Panc1 (cell line): ENCODE results near the gene CCDC73. TPM values are rescaled to one million over a fixed set of nuclear protein-coding genes. Genes with fewer than 3 reads are reported as not detected.

Source experiments
- ATAC-seq: fragments of 200-7000 bp; cut with Tn5 transposase; 2 replicates; pipeline ENCODE4 v1.9.1; 2020; ENCODE audit warnings: mild to moderate bottlenecking, moderate library complexity
- BruUV-seq: library from RNA; stranded (reverse); fragments of 400-500 nt; replicated peaks from 2 replicates; lab custom pipeline; 2021; lab: Mats Ljungman, UMichigan
- CTCF ChIA-PET: fragments of 300-600 bp; sonication (Branson Sonifier 250); formaldehyde crosslinking; loops from one replicate; lab custom pipeline; 2022; ENCODE audit warnings: antibody characterized with exemption; lab: Charles Lee
- POLR2A ChIA-PET: fragments of 300-600 bp; sonication (Branson Sonifier 250); formaldehyde crosslinking; loops from one replicate; lab custom pipeline; 2022; ENCODE audit warnings: antibody characterized with exemption; lab: Charles Lee
- DNase-seq: peaks from one replicate; pipeline ENCODE4 v3.0.0-alpha.2; 2010; ENCODE audit warnings: low read depth, low spot score
- H3K27ac ChIP-seq: 2 replicates; pipeline ENCODE4 v1.5.1; 2011; ENCODE audit warnings: mild to moderate bottlenecking, low read length, inconsistent platforms
- H3K27me3 ChIP-seq: fragments of 200-500 bp; sonication (Bioruptor generic); 2 replicates; pipeline ENCODE4 v1.6.0; 2014; ENCODE audit warnings: low read length, inconsistent platforms; ENCODE audit not compliant: control insufficient read depth, insufficient read depth
- H3K36me3 ChIP-seq: fragments of 200-500 bp; sonication (Bioruptor generic); 2 replicates; pipeline ENCODE4 v1.5.1; 2014; ENCODE audit warnings: inconsistent platforms, mild to moderate bottlenecking, low read length, moderate library complexity; ENCODE audit not compliant: control insufficient read depth, insufficient read depth
- H3K4me1 ChIP-seq: 2 replicates; pipeline ENCODE4 v1.5.1; 2011; ENCODE audit warnings: inconsistent platforms, mild to moderate bottlenecking, low read length, moderate library complexity; ENCODE audit not compliant: control insufficient read depth, insufficient read depth
- H3K4me3 ChIP-seq, 2 experiments: 2 replicates each; pipeline ENCODE4 v1.5.1; 2011 to 2012; ENCODE audit warnings: low read depth in 2 of 2, low read length in 2 of 2, mild to moderate bottlenecking in 2 of 2, inconsistent platforms in 1 of 2, moderate library complexity in 1 of 2
- H3K9me3 ChIP-seq: fragments of 200-500 bp; sonication (Bioruptor generic); 2 replicates; pipeline ENCODE4 v1.5.1; 2014; ENCODE audit warnings: low read depth, mild to moderate bottlenecking, inconsistent platforms, low read length, moderate library complexity; ENCODE audit not compliant: control insufficient read depth, insufficient read depth
- CTCF ChIP-seq: fragments of 450-650 bp; IDR thresholded peaks from 2 replicates; pipeline ENCODE4 v1.5.1; 2017; ENCODE audit warnings: mild to moderate bottlenecking
- POLR2AphosphoS5 ChIP-seq: IDR thresholded peaks from 2 replicates; pipeline ENCODE4 v1.6.1; 2012; ENCODE audit warnings: mild to moderate bottlenecking, low read depth, low read length, moderate library complexity
- REST ChIP-seq, 2 experiments: IDR thresholded peaks; 2 replicates each; pipeline ENCODE4 v1.6.1; 2011 to 2012; ENCODE audit warnings: low read depth in 2 of 2, control low read depth in 1 of 2, low read length in 1 of 2, mild to moderate bottlenecking in 1 of 2, moderate library complexity in 1 of 2; ENCODE audit not compliant: insufficient read depth in 1 of 2
- SIN3A ChIP-seq: IDR thresholded peaks from 2 replicates; pipeline ENCODE4 v1.6.1; 2012; ENCODE audit warnings: low read depth, mild to moderate bottlenecking, low read length, moderate library complexity, borderline replicate concordance; ENCODE audit not compliant: insufficient read depth
- TCF7L2 ChIP-seq: IDR thresholded peaks from 2 replicates; pipeline ENCODE4 v1.6.1; 2011; ENCODE audit warnings: mild to moderate bottlenecking, low read depth, low read length, inconsistent platforms
- in situ Hi-C: cut with HindIII; loops from 2 replicates; pipeline ENCODE4 v1.10.0; 2016; ENCODE audit warnings: low sequenced_read_pairs, low pct_unique_long_range_greater_than_20kb
- intact Hi-C: fragments of 100-400 bp; cut with micrococcal nuclease; formaldehyde crosslinking; loops from one replicate; pipeline ENCODE4 v1.10.0; 2022; ENCODE audit not compliant: unreplicated experiment
- total RNA-seq: library from RNA; stranded (reverse); gene quantifications from one replicate; pipeline ENCODE4 v1.2.1, GENCODE V29; 2021; ENCODE audit not compliant: unreplicated experiment

CCDC73 gene
- total RNA-seq, 1 experiment from 2014 or later: not detected

- BruUV-seq: no TSS peak
- Histone ChIP-seq H3K4me1 (no peaks in the 10 kb centered on the region), H3K4me3 (no peak overlapping the region), H3K27ac (no peak overlapping the region), H3K36me3 (no peaks in the 10 kb centered on the region), H3K27me3 (peaks cover 6% of the 10 kb centered on the region; the same call in 1 of the 2 replicates), H3K9me3 (no peaks in the 10 kb centered on the region)
- TF ChIP-seq REST (IDR thresholded peaks at IDR 0.05; ENCODE audit: insufficient read depth in 1 of 2, low read depth in 2 of 2, low read length in 1 of 2) (no peak), POLR2AphosphoS5 (no peak), SIN3A (no peak), TCF7L2 (no peak), CTCF (no peak)
- ATAC-seq (no peak), DNase-seq (no peak)
- ChIA-PET CTCF (no interaction called here), POLR2A (no interaction called here)
- intact Hi-C loops (no loop called here), in situ Hi-C loops (no loop called here)
Observed at GRCh38 chr11:32786811-32787210, 7.7 kb downstream of the CCDC73 start.

GRCh38 chr11:32785262-32785661, 9.2 kb downstream of the CCDC73 start:
- ChIA-PET POLR2A (no interaction called here), CTCF (no interaction called here)
- Histone ChIP-seq H3K4me1 (no peaks in the 10 kb centered on the region), H3K36me3 (no peaks in the 10 kb centered on the region), H3K9me3 (no peaks in the 10 kb centered on the region), H3K4me3 (no peak overlapping the region), H3K27me3 (peaks cover 6% of the 10 kb centered on the region; the same call in 1 of the 2 replicates), H3K27ac (no peak overlapping the region)
- in situ Hi-C loops (no loop called here), intact Hi-C loops (no loop called here)
- ATAC-seq: no peak
- TF ChIP-seq POLR2AphosphoS5: no peak
- no peak for TF ChIP-seq SIN3A
- TF ChIP-seq CTCF: no peak
- no peak for TF ChIP-seq REST (IDR thresholded peaks at IDR 0.05; ENCODE audit: insufficient read depth in 1 of 2, low read depth in 2 of 2, low read length in 1 of 2)
- no peak for TF ChIP-seq TCF7L2
- no peak for DNase-seq
- no TSS peak for BruUV-seq
